ENCODE results near the gene KLHL6. TPM values are rescaled to one million over a fixed set of nuclear protein-coding genes. Genes with fewer than 3 reads are reported as not detected.
A peak's percentile ranks its signal among the peaks of the same experiment; 100 is the strongest.

The KLHL6 gene
- total RNA-seq, 1 donor from 2014 or later: 46.1 TPM

GRCh38 chr3:183546625-183547024 is 8.9 kb downstream of the KLHL6 start:
- peaks cover 73% of the 10 kb centered on the region for H3K4me1 Mint-ChIP-seq (ENCODE audit: unreplicated experiment)
- H3K9me3 Mint-ChIP-seq (ENCODE audit: unreplicated experiment): no peaks in the 10 kb centered on the region
- no peak overlapping the region for H3K4me3 Mint-ChIP-seq (ENCODE audit: unreplicated experiment)
- H3K27me3 Mint-ChIP-seq (ENCODE audit: unreplicated experiment): peaks cover 9% of the 10 kb centered on the region
- no peak for DNase-seq (ENCODE audit: low spot score)
- H3K36me3 Mint-ChIP-seq (ENCODE audit: low read depth, unreplicated experiment): peaks cover 31% of the 10 kb centered on the region
- no peak overlapping the region for H3K27ac Mint-ChIP-seq (ENCODE audit: unreplicated experiment)
- no peak for TF ChIP-seq CTCF (IDR thresholded peaks at IDR 0.05; ENCODE audit: unreplicated experiment)

GRCh38 chr3:183545708-183546107 is 9.8 kb downstream of the KLHL6 start:
- Mint-ChIP-seq H3K27me3 (ENCODE audit: unreplicated experiment) (peaks cover 9% of the 10 kb centered on the region), H3K27ac (ENCODE audit: unreplicated experiment) (peak overlapping the region; percentile 75), H3K4me3 (ENCODE audit: unreplicated experiment) (no peak overlapping the region), H3K4me1 (ENCODE audit: unreplicated experiment) (peaks cover 72% of the 10 kb centered on the region), H3K36me3 (ENCODE audit: low read depth, unreplicated experiment) (peaks cover 34% of the 10 kb centered on the region), H3K9me3 (ENCODE audit: unreplicated experiment) (no peaks in the 10 kb centered on the region)
- no peak for TF ChIP-seq CTCF (IDR thresholded peaks at IDR 0.05; ENCODE audit: unreplicated experiment)
- no peak for DNase-seq (ENCODE audit: low spot score)

GRCh38 chr3:183542355-183542754 is 13.2 kb downstream of the KLHL6 start:
- Mint-ChIP-seq H3K9me3 (ENCODE audit: unreplicated experiment) (no peaks in the 10 kb centered on the region), H3K27me3 (ENCODE audit: unreplicated experiment) (peaks cover 13% of the 10 kb centered on the region), H3K36me3 (ENCODE audit: low read depth, unreplicated experiment) (peaks cover 49% of the 10 kb centered on the region), H3K4me3 (ENCODE audit: unreplicated experiment) (peak overlapping the region; percentile 26), H3K27ac (ENCODE audit: unreplicated experiment) (no peak overlapping the region), H3K4me1 (ENCODE audit: unreplicated experiment) (peaks cover 58% of the 10 kb centered on the region)
- DNase-seq (ENCODE audit: low spot score): no peak
- no peak for TF ChIP-seq CTCF (IDR thresholded peaks at IDR 0.05; ENCODE audit: unreplicated experiment)

GRCh38 chr3:183541738-183542137 is 13.8 kb downstream of the KLHL6 start:
- peaks cover 50% of the 10 kb centered on the region for H3K36me3 Mint-ChIP-seq (ENCODE audit: low read depth, unreplicated experiment)
- H3K4me1 Mint-ChIP-seq (ENCODE audit: unreplicated experiment): peaks cover 57% of the 10 kb centered on the region
- DNase-seq (ENCODE audit: low spot score): no peak
- no peaks in the 10 kb centered on the region for H3K9me3 Mint-ChIP-seq (ENCODE audit: unreplicated experiment)
- TF ChIP-seq CTCF (IDR thresholded peaks at IDR 0.05; ENCODE audit: unreplicated experiment): no peak
- H3K27me3 Mint-ChIP-seq (ENCODE audit: unreplicated experiment): peaks cover 13% of the 10 kb centered on the region
- peak overlapping the region; percentile 26 for H3K4me3 Mint-ChIP-seq (ENCODE audit: unreplicated experiment)
- no peak overlapping the region for H3K27ac Mint-ChIP-seq (ENCODE audit: unreplicated experiment)

- TF ChIP-seq CTCF (IDR thresholded peaks at IDR 0.05; ENCODE audit: unreplicated experiment): no peak
- no peaks in the 10 kb centered on the region for H3K9me3 Mint-ChIP-seq (ENCODE audit: unreplicated experiment)
- H3K4me3 Mint-ChIP-seq (ENCODE audit: unreplicated experiment): no peak overlapping the region
- H3K27me3 Mint-ChIP-seq (ENCODE audit: unreplicated experiment): peaks cover 14% of the 10 kb centered on the region
- no peak for DNase-seq (ENCODE audit: low spot score)
- peaks cover 52% of the 10 kb centered on the region for H3K4me1 Mint-ChIP-seq (ENCODE audit: unreplicated experiment)
- peaks cover 46% of the 10 kb centered on the region for H3K36me3 Mint-ChIP-seq (ENCODE audit: low read depth, unreplicated experiment)
- H3K27ac Mint-ChIP-seq (ENCODE audit: unreplicated experiment): no peak overlapping the region
Observed at GRCh38 chr3:183541235-183541655, 14.3 kb downstream of the KLHL6 start.
